Muscle of arm (tissue), 12 donors: ENCODE data around the gene CEBPG. TPM values are rescaled to one million over a fixed set of nuclear protein-coding genes. Genes with fewer than 3 reads are reported as not detected.
A peak's percentile ranks its signal among the peaks of the same experiment; 100 is the strongest.

Experiments used
- DNase-seq: peaks from one replicate; pipeline ENCODE4 v3.0.0-alpha.2; 2013
- polyA plus RNA-seq, 12 donors: library from polyadenylated mRNA; unstranded; fragments of 120-200 nt; gene quantifications; one replicate each; pipeline ENCODE4 v1.2.1, GENCODE V29; 2013; ENCODE audit not compliant: insufficient read length in 12 of 12

The CEBPG gene
- polyA plus RNA-seq, 12 donors = 16.4 to 29.9 (median 20.2) TPM; not detected in 1

GRCh38 chr19:33404506-33405253, 31.2 kb downstream of the CEBPG start:
- DNase-seq = peak; percentile 86

DNA sequence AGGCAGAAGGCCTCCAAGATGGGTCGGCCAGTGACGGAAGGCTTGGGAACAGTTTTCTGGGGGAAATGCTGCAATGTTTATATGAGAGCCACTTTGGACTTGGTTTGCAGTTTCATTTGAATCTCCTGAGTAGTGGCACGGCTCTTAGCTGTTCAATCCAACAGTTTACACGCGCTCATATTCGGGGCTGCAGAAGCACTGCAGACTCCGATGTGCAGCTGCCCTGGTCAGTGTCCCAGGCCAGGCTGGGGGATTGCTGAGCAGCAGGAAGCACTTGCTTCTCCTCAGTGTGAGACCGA, 31.7 kb downstream of the CEBPG start:
- DNase-seq = peak; percentile 74

- no peak for DNase-seq
Measured at GRCh38 chr19:33405553-33406461, 32.3 kb downstream of the CEBPG start.

DNA sequence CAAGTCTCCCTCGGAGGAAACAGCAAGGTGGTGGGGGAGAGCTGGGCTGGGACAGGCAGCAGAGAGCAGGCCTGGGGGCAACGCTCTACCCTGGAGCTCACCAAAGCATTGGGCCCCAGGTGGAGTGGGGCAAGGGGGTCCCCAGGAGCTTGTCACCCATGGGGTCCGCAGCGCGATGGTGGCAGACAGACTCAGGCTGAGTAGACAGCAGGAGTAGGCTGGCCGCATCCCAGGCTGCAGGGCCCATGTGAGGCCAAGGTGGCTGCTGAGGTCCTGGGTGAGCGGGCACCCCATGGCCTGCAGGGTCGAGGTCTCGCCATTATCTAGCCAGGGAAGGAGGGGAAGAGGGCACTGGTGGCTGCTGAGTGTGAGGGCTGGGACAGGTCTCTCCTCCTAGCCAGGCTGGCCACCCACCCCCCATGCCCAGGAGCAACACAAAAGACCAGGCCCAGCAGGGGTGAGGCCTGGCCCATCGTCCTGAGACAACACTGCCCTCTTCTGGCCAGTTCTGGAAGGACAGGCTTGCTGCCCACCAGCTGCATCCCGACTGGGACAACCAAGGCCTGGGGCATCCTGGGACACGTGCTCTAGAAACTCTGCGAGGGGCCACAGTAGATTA, 33.1 kb downstream of the CEBPG start:
- DNase-seq = peak; percentile 76

- no peak for DNase-seq
Measured at GRCh38 chr19:33407140-33407551, 33.6 kb downstream of the CEBPG start.

- DNase-seq = no peak
Measured at GRCh38 chr19:33407716-33408115, 34.2 kb downstream of the CEBPG start.

DNA sequence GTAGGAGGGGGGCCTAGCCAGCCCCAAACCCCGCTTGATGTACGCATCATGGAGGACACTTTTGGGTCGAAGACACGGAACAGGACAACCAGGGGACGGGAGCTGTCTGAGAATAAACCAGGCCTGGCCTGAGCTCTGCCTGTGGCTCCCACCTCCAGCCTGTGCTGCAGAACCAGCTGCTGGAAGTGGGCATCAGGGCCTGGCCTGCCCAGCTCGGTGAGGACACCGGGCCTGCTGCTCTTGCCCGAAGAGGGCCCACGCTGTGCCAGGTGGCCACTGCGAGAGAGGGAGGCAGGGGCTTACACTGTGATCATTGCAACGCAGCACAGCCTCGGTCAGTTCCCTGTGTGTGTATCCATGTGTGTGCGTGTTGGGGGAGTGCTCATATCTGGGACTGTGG, 34.6 kb downstream of the CEBPG start:
- DNase-seq = no peak

- no peak for DNase-seq
Measured at GRCh38 chr19:33408538-33409434, 35.3 kb downstream of the CEBPG start.

GRCh38 chr19:33409906-33410685, 36.6 kb downstream of the CEBPG start:
- DNase-seq = no peak

DNA sequence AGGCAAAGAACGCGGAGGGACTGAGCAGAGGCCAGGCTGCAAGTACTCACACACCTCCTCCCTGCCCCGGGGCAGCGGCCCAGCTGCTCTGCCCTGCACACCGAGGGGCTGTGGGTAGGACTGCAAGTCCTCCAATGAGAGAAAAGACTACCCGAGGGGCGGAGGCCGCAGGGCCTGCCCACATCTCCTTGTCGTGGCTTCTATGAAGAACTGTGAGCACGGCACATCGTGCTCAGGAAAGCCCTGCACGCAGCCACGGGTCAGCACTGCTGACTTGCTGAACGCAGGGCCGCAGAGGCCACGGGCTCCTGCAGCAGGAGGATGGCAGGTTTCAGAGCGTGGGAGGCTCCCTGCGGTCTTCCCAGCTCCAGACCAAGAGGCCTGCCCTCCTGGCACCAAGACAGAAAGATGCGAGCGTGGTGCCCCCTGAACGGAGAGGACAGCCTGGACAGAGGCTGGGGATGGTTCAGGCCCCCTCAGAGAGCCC, 37.4 kb downstream of the CEBPG start:
- DNase-seq = no peak

GRCh38 chr19:33411621-33412180, 38.2 kb downstream of the CEBPG start:
- no peak for DNase-seq

DNA sequence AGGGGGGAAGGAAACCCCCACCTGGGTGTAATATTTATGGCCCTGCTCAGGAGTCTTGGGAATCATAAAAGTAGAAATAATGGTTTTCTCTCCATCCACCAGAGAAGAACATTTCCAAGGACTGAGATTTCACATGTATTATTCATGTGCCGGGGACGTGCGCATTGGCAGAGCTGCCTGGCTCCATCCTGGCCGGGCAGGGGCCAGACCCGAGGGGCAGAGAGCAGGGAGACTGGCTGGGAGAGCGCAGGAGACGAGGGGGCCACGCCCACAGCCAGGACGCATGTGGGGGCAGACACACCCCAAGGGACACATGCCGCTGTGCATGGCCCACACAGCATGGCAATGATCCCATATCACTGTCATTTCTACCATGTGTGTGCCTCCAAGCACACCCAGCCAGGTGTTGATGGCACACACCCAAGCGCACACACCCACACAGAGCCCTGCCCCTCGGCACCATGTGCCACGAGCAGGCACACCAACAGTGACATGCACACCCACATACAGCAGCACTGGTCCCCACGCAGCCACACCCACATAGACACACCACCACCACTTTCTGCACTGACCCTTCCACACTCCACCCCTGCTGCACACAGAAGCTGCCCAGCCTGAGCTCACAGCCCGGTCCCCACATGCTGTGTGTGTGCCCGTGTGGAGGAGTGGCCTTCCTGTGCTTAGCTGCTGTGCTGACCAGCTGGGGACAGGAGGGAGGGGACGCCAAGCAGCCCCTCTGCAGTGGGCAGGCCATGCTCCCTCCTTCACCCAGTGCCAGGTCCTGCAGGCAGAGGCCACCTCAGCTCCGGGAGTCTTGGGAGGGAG, 39.3 kb downstream of the CEBPG start:
- DNase-seq = no peak

DNA sequence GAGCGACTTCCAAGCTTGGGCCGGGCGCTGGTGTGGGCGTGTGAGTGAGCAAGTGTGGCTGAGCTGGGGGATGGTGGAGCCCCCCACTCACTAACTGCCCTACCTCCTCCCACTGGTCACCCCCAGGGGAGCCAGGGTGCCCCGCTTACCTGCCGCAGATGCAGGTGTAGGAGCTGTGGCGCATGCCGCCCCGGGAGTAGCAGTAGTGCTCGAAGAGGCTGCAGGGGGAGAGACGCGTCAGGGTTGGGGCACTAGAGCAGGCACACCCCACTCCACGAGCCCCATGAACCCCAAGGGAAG, 39.9 kb downstream of the CEBPG start:
- DNase-seq = no peak

GRCh38 chr19:33413868-33414666, 40.6 kb downstream of the CEBPG start:
- DNase-seq = no peak

DNA sequence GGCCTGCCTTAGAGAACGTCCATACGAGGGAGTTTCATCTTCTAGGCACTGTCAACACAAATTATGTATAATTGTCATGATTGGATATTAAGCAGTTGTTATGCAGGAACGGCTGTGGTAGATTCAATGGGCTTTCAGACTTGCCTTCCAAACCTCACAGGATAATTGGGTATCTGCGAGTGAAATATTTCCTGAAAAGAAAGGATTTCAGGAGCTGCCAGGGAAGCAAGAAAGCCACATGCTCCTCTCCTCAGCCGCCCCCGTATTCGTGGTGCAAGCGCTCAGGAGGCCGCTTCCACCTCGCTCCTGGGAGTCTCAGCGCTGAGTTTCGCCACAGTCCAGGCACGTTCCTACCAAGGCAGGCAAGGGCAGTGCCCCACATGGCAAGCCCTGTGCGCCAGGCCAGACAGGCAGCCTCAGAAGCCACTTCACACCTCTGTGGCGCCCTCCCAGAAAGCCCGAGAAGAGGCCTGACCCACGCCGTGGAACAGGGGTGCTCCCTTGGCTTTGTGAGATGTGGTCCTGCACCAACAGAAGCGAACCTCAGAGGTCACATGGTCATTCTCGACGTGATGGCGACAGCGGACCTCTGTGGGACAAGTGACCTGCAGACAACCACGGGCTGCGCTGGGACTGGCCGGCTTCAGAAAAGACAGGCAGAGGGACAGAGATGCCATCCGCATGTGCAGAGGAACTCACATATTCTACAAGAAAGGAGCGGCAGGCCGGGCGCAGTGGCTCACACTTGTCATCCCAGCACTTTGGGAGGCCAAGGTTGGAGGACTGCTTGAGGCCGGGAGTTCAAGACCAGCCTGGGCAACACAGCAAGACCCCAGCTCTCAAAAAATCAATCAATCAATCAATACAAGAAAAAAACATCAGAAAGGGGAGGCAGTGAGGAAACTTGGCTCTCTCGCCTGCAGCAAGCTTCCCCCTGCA, 41.4 kb downstream of the CEBPG start:
- DNase-seq = no peak

DNA sequence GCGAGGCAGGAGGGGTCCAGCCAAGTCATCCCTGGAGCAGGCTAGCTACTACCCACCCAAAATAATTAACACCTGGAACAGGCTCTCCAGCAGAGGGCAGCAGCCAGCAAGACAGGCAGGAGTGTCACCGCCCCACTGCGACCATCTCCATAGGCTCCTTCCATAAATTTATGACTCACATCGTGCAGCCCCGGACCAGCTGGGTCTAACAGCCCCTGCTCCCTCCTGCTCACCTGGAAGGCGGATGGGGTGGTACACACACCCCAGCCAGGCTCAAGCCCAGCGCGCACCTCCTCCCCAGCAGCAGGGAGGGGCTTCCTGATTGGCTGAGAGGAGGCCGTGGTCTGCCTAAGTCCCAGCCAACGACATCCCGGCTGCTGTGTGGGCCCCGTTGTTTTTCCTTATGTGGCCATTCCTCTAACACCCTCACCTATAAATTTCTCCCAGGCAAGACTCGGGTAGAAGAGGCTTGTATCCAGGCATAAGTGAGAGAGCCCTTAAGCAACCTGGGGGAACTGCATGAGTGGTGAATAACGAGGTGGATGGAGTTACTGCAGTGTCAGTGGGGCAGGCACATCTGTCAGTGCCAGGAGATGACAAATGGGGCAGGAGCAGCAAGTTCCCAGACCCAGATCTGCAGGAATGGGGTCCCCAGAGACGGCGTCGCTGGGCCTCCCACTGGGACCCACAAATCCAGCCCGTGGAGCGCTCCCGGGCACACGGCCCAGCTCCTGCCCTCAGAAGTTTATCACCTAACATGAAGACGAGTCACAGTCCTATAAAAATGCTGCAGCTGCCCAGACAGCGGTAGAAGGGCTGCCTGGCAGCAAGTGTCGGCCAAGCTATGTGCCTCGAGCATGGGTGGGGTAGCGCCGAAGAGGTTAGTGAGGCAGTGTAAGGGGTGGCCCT, 43.1 kb downstream of the CEBPG start:
- DNase-seq = no peak
